GM12892 (cell line): ENCODE results near the gene ARHGEF11.
A peak's percentile ranks its signal among the peaks of the same experiment; 100 is the strongest.

Experiments
- DNase-seq: peaks from one replicate; pipeline ENCODE4 v3.0.0; 2011; ENCODE audit not compliant: insufficient read length
- FAIRE-seq: peaks from 2 replicates; lab custom pipeline; 2011; peaks lifted over from hg19 to GRCh38; lab: Jason Lieb, UNC
- POLR2A ChIP-seq: IDR thresholded peaks from 2 replicates; pipeline ENCODE4 v1.6.1; 2011; ENCODE audit warnings: low read depth, low read length, control low read depth
- POLR2AphosphoS5 ChIP-seq: IDR thresholded peaks from 2 replicates; pipeline ENCODE4 v1.6.1; 2011; ENCODE audit warnings: low read depth, low read length, control low read depth
- TAF1 ChIP-seq: IDR thresholded peaks from 2 replicates; pipeline ENCODE4 v1.6.1; 2011; ENCODE audit warnings: low read depth, mild to moderate bottlenecking, control low read depth, low read length, borderline replicate concordance

The ARHGEF11 gene

DNA sequence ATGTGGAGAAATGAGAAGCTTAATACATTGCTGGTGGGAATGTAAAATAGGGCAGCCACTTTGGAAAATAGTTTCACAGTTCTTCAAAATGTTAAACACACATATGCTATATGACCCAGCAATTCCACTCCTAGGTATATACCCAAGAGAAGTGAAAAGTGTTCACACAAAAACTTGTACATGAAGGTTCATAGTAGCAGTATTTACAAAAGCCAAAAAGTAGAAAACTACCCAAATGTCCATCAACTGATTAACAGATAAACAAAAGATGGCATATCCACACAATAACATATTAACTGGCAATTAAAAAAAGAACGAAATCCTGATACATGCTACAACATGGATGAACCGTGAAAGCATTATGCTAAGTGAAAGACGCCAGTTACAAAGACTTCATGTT lies 33.7 kb downstream of the ARHGEF11 start:
- FAIRE-seq (no peak), DNase-seq (no peak)
- TF ChIP-seq TAF1 (no peak), POLR2AphosphoS5 (no peak), POLR2A (no peak)

DNA sequence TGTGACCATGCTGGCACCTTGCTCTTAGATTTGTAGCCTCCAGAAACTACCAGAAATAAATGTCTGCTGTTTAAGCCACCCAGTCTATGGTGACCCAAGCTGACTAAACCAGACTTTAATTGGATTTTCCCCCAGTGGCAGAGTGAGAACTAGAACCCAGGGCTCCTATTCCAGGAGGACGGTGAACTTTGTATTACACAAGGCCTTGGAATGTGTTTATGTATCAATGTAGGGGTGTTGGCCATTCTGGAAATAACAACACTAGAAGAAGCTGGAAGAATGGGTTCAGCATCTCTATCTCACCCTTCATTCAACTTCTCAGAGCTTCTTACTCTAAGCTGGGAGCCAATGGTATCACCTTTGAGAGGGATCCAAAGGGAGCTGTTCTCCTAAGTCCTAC lies 37.0 kb downstream of the ARHGEF11 start:
- TF ChIP-seq POLR2A (no peak), POLR2AphosphoS5 (no peak), TAF1 (no peak)
- no peak for DNase-seq
- FAIRE-seq = no peak

DNA sequence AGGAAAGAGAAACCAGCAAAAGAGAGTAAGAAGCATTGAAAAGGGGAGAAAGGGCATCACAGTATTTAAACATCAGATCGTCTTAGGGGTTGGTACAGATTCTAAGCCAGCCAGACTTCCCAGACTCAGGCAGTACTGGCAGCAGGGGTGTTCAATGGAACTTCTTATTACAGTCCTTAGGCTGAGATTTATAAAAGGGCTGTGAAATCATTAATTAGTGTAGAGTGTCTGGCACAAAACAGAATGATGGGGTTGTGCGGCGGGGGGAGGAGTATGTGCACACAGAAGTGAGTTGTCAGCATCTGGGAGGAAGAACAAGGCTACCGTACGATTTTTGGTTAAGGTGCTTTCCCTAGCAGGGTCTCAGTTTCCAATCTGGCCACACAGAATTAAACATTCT lies 38.2 kb downstream of the ARHGEF11 start:
- peak; percentile 5 for FAIRE-seq
- TF ChIP-seq POLR2A (no peak), TAF1 (no peak), POLR2AphosphoS5 (no peak)
- DNase-seq = no peak

DNA sequence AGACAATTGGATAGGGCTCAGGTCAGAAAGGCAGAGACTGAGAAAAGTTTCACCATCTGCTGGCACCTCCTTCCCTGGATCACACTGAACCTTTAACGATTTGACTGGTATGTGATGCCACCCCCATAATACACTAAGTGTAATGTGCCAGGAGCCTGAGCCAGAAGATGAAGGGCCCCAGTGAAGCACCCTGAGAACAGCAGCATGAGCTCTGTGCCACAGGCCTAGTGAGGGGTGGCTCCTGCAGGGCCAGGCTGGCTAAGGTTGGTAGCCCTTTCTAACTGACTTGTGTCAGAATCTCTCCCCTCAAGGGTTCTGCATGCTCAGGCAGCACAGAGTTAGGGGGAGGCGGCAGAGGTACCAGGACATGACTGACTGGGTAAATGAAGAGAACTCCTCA lies 38.9 kb downstream of the ARHGEF11 start:
- no peak for TF ChIP-seq POLR2A
- no peak for TF ChIP-seq TAF1
- TF ChIP-seq POLR2AphosphoS5 = no peak
- no peak for FAIRE-seq
- DNase-seq = no peak

DNA sequence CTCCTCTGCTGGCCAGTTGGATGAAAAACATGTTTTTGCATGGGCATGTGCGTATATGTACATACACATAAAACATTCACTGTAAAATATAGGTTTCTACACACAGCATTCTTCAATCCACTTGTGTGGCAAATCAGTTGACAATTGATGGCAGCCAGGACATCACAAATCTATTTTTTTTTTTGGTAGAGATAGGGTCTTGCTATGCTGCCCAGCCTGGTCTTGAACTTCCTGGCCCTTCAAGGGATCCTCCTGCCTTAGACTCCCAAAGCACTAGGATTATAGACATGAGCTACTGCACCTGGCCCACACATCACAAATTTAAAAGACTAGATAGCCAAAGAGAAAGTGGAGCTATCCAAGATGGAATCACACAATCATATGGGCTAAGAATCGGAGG lies 39.6 kb downstream of the ARHGEF11 start:
- TF ChIP-seq TAF1 (no peak), POLR2AphosphoS5 (no peak), POLR2A (no peak)
- no peak for FAIRE-seq
- no peak for DNase-seq

DNA sequence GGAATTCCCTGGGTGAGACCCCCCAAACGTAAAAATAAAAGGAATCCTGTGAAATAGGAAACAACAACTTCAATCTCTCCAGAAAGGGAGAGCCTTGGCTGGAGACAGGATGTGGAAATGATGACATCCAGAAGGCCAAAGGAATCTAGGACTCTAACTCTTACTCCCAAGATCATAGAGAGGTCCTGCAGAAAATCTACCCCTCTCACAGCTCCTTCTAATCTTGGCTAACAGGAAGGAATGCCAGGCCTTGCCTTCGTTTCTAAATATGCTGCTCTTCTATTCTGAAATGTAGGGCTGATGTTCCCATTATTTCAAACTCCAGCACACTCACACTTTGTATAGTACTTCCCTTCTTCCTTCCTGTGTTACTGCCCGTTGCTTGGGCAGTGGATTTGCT lies 40.7 kb downstream of the ARHGEF11 start:
- no peak for DNase-seq
- TF ChIP-seq TAF1 (no peak), POLR2AphosphoS5 (no peak), POLR2A (no peak)
- FAIRE-seq = no peak

DNA sequence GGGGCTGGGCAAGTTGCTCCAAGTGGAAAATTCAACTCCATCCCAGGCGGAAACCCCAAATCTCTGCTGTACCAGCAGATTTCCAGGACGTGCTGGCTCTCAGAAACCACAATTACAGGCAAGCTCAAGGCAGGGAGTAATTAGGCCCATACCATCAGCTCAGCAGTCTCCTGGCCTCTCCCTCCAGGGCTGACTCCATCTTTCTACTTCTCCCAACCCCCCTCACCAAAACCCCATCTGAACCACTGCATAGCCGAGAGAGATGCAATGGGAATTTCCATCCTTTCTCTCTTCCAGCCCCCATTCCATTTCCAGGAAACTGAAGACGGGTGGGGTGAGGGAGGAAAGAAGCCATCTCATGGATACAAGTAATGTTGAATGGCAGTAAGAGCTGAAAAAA lies 41.2 kb downstream of the ARHGEF11 start:
- FAIRE-seq = no peak
- no peak for DNase-seq
- TF ChIP-seq TAF1 = no peak
- TF ChIP-seq POLR2AphosphoS5 = no peak
- TF ChIP-seq POLR2A = no peak

DNA sequence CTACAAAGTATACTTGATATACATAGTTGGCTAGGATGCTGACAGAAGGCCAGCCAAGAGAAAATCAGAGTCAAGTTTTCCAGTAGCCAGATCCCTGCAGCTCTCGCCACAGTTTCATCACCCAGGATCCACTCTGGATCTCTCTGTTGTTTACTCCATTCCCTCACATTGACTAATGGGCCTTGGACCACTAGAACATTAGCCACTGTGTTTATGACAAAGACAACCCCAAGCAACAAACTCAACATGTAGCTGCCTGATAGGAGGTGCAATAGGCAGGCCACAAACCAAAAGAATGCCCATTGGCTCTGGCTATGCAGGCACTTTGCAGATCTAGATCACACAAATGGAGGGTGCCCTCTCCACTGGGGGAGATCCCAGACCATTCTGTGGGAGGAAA lies 44.2 kb downstream of the ARHGEF11 start:
- no peak for TF ChIP-seq TAF1
- no peak for TF ChIP-seq POLR2AphosphoS5
- FAIRE-seq = no peak
- DNase-seq = no peak

DNA sequence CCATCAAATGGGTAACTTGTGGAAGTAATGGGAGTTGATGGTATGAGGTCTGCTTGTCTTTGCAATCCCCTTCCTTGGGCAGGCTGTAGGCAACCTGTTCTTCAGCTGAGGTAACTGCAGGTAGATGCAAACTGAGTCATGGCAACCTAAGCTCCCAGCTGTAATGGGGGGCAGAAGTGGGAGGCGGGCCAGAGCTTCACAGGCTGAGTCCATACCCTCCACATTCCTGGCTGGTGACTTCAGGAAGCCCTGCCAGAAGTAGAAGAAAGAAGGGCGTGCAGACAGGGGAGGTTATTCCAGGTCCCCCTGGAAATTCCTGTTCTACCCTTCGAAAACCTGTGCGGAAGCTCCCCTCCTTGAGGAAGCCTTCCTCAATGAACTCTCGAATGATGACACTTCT lies 44.9 kb downstream of the ARHGEF11 start:
- TF ChIP-seq POLR2A = no peak
- no peak for TF ChIP-seq POLR2AphosphoS5
- no peak for TF ChIP-seq TAF1
- FAIRE-seq (no peak), DNase-seq (no peak)

DNA sequence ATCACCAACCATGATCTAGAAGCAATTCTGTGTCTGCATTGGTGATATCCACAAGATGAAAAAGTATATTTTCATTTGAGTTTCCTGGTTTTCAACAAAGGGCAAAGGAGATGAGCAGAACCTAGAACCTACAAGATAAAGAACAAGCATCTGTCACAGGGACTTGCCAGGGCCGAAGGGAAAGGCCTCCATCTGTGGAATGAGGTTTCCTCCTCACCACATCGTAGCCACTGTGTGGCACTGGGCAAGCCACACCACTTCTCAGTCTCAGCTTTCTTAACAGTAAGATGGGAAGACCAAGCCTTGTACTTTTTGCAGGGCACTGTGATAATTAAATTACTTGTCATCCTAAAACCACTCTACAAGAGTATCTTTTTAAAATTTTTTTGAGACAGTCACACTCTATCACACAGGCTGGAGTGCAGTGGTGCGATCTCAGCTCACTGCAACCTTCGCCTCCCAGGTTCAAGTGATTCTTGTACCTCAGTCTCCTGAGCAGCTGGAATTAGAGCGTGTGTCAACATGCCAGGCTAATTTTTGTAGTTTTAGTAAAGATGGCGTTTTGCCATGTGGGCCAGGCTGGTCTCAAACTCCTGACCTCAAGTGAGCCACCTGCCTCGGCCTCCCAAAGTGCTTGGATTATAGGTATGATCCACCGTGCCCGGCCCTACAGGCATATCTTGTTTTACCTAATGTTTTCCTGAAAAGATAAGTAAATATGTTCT lies 45.8 kb downstream of the ARHGEF11 start:
- FAIRE-seq = no peak
- TF ChIP-seq TAF1 = no peak
- no peak for TF ChIP-seq POLR2A
- TF ChIP-seq POLR2AphosphoS5 = no peak
- no peak for DNase-seq

DNA sequence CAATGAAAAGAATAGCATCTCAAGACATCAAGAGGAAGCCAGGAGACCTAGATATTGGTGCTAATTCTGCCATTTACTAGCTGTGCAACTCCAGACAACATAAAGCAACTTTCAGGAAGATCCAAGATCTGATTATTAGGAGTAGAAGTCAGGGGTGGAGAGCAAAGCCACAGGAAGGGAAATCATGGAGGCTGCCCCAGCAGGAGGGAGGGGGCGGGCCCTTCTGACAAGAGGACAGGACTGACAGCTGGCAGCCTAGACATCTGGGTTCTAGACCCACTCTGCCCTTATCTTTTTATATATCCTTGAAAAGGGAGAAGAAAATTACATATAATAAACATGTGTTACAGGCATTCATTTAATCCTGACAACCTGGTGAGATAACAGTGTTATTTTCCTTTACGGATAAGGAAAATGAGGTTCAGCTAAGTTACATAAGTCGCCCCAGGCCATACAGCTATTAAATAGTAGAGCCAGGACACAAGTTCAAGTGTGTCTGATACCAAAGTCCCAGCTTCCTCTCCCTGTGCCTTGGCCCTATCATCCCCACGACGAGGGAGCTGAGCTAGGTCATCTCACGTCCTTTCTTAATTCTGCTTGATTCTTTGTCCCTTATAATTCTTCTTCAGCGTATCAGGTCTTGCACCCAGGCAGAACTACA lies 46.6 kb downstream of the ARHGEF11 start:
- no peak for FAIRE-seq
- no peak for TF ChIP-seq POLR2AphosphoS5
- no peak for TF ChIP-seq POLR2A
- no peak for TF ChIP-seq TAF1
- DNase-seq = no peak

DNA sequence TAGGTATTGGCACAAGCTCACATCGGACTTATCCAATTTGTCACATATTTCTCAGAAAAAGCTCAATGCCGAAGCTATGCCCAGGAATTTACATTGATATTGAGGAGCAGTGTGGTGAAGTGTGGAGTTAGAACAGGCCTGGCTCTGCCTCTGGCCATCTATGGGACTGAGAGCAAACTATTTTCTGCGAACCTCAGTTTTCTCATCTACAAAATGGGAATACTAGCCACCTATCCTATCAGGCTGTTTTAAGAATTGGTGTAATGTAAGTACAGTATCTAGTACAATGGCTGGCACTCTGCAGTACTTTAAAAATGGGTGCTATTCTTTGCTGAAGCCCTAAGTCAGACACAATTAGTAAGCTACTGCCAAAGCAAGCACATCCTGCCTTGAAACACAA lies 47.2 kb downstream of the ARHGEF11 start:
- no peak for TF ChIP-seq POLR2AphosphoS5
- no peak for TF ChIP-seq POLR2A
- TF ChIP-seq TAF1 = no peak
- FAIRE-seq = no peak
- no peak for DNase-seq
